Naive thymus-derived CD8-positive, alpha-beta T cell (primary cell): ENCODE results near the gene HIF1A. TPM values are rescaled to one million over a fixed set of nuclear protein-coding genes. Genes with fewer than 3 reads are reported as not detected.
A peak's percentile ranks its signal among the peaks of the same experiment; 100 is the strongest.

ENCODE experiments used
- ATAC-seq, 2 donors: fragments of 150-1000 bp; cut with Tn5 transposase in 1 of 2; sonication (Bioruptor Pico), chemical (Tn5 transposase) in 1 of 2; 1 replicate in 1 of 2; 2 replicates in 1 of 2; pipeline ENCODE4 v1.10.0; 2021; ENCODE audit warnings: mild to moderate bottlenecking in 2 of 2, moderate library complexity in 2 of 2
- POLR2A ChIA-PET: fragments of 350-600 bp; sonication (Branson Sonifier 250); formaldehyde crosslinking; loops from one replicate; lab custom pipeline; 2021; ENCODE audit warnings: antibody characterized with exemption; lab: Charles Lee
- DNase-seq, 10 donors: peaks; one replicate each; pipeline versions ENCODE4 v3.0.0 to v3.0.0-alpha.2; 2020 to 2022
- H3K27ac Mint-ChIP-seq, 10 donors: one replicate each; pipeline ENCODE4 v1.8.0; 2020 to 2022; ENCODE audit warnings: mild to moderate bottlenecking in 10 of 10, mixed read lengths in 10 of 10, moderate library complexity in 4 of 10, inconsistent platforms in 1 of 10
- H3K27me3 Mint-ChIP-seq, 5 donors: one replicate each; pipeline ENCODE4 v1.8.0; 2021 to 2022; ENCODE audit warnings: mixed read lengths in 5 of 5
- H3K36me3 Mint-ChIP-seq, 3 donors: one replicate each; pipeline ENCODE4 v1.8.0; 2020 to 2022; ENCODE audit warnings: mixed read lengths in 3 of 3, mild to moderate bottlenecking in 2 of 3, inconsistent platforms in 1 of 3
- H3K4me1 Mint-ChIP-seq, 4 donors: one replicate each; pipeline ENCODE4 v1.8.0; 2021 to 2022; ENCODE audit warnings: mixed read lengths in 4 of 4
- H3K4me3 Mint-ChIP-seq, 10 donors: one replicate each; pipeline ENCODE4 v1.8.0; 2020 to 2022; ENCODE audit warnings: mild to moderate bottlenecking in 10 of 10, mixed read lengths in 10 of 10, moderate library complexity in 6 of 10, inconsistent platforms in 1 of 10
- H3K9me3 Mint-ChIP-seq, 9 donors: one replicate each; pipeline ENCODE4 v1.8.0; 2020 to 2022; ENCODE audit warnings: mixed read lengths in 9 of 9, mild to moderate bottlenecking in 3 of 9, inconsistent platforms in 1 of 9, moderate library complexity in 1 of 9
- polyA plus RNA-seq, 3 donors: library from polyadenylated mRNA; unstranded; fragments of 300-500 nt; fragmentation: Illumina TruSeq; gene quantifications; one replicate each; pipeline ENCODE4 v1.2.3, GENCODE V29; 2021
- total RNA-seq, 8 experiments: library from RNA in 2 of 8; stranded (reverse) in 2 of 8; gene quantifications; one replicate each; pipeline ENCODE4 v1.2.3 and lab custom pipeline; 2021 to 2026

Gene HIF1A
- total and polyA plus RNA-seq, 5 experiments from 2014 or later, result 51.7 to 97.5 (median 63.5) TPM

GRCh38 chr14:61769893-61770292 is 74.6 kb downstream of the HIF1A start:
- POLR2A ChIA-PET, result interaction anchor here (0.7 kb wide), 1 partner anchor 270 kb away, joined by 3 read pairs; no protein-coding TSS in a partner anchor
- Mint-ChIP-seq H3K9me3 (no peaks in the 10 kb centered on the region), H3K27ac (peak overlapping the region in 1 of 10 donors; percentile 69), H3K4me3 (no peak overlapping the region), H3K36me3 (peaks cover 5 to 80% (median 20%) of the 10 kb centered on the region in 3 donors), H3K4me1 (peaks cover 11 to 23% (median 18%) of the 10 kb centered on the region in 4 donors), H3K27me3 (no peaks in the 10 kb centered on the region)
- ATAC-seq (no peak), DNase-seq (no peak)

GRCh38 chr14:61774861-61775260 is 79.5 kb downstream of the HIF1A start:
- Mint-ChIP-seq H3K27ac (no peak overlapping the region), H3K4me3 (no peak overlapping the region), H3K4me1 (peaks cover 9 to 23% (median 13%) of the 10 kb centered on the region in 4 donors), H3K9me3 (no peaks in the 10 kb centered on the region), H3K36me3 (peaks cover 5 to 66% (median 19%) of the 10 kb centered on the region in 3 donors), H3K27me3 (no peaks in the 10 kb centered on the region)
- ATAC-seq, result no peak
- POLR2A ChIA-PET, result interaction anchor here (0.7 kb wide), 1 partner anchor 188 kb away, joined by 6 read pairs; no protein-coding TSS in a partner anchor
- no peak for DNase-seq

DNA sequence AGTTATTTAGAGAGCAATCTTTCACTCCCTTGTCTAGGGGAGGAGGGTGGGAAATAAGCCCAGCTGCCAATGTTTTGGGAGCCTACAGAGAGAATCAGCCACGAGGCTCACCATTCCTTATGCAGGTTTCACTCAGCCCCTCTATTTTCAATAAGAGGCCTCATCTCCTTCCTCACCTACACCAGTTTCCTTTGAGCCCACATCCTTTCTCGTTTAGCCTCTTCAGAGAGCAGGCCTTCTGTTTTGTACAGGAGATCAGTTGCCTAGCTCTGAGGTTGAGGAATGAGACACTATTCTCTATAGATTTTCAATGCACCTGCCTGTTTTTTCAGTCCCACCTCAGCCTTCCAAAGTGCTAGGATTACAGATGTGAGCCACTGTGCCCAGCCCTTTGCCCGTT is 84.8 kb downstream of the HIF1A start:
- ATAC-seq, result peak; percentile 89 to 94
- Mint-ChIP-seq H3K4me3 (peak overlapping the region; percentile 16 to 80 (median 68)), H3K36me3 (peaks cover 0 to 48% (median 23%) of the 10 kb centered on the region in 3 donors), H3K9me3 (no peaks in the 10 kb centered on the region), H3K27me3 (no peaks in the 10 kb centered on the region), H3K27ac (peak overlapping the region; percentile 79 to 97 (median 90)), H3K4me1 (peaks cover 17 to 37% (median 29%) of the 10 kb centered on the region in 4 donors)
- peak in 4 of 10 donors; percentile 34 to 61 (median 48) for DNase-seq
- POLR2A ChIA-PET, result interaction anchor here (0.7 to 2.0 kb wide), 4 partner anchors 18 to 58 kb away, joined by 3 to 7 read pairs (median 5); partner anchors contain the start of gene SNAPC1

GRCh38 chr14:61797309-61797708 is 102.0 kb downstream of the HIF1A start:
- H3K36me3 Mint-ChIP-seq, result peaks cover 0 to 27% (median 6%) of the 10 kb centered on the region in 3 donors

More at GRCh38 chr14:61797309-61797708, 102.0 kb downstream of the HIF1A start:
- no peak overlapping the region for H3K4me3 Mint-ChIP-seq
- H3K9me3 Mint-ChIP-seq, result no peaks in the 10 kb centered on the region
- POLR2A ChIA-PET, result no interaction called here
- H3K4me1 Mint-ChIP-seq, result peaks cover 0 to 2% (median 0%) of the 10 kb centered on the region in 4 donors
- ATAC-seq (no peak), DNase-seq (no peak)
- peak overlapping the region in 1 of 10 donors; percentile 38 for H3K27ac Mint-ChIP-seq
- no peaks in the 10 kb centered on the region for H3K27me3 Mint-ChIP-seq

Other genes with a start within 250 kb of the HIF1A start
- gene SNAPC1, start 66.9 kb downstream of the HIF1A start, total RNA-seq, result 1 to 10 TPM; 4.0 to 4.7 TPM
- 1 to 10 TPM; 4.1 to 5.6 (median 4.8) TPM for gene SNAPC1, start 66.9 kb downstream of the HIF1A start, polyA plus RNA-seq
- not detected for gene SYT16, start 117.2 kb downstream of the HIF1A start, total RNA-seq
- gene SYT16, start 117.2 kb downstream of the HIF1A start, polyA plus RNA-seq, result not detected